Stimulated activated CD4-positive, alpha-beta T cell treated with anti-CD3 and anti-CD28 coated beads, Interleukin-4, amount 100 ng/mL, for 24 hours (primary cell): ENCODE measurements around the gene RYR2.

ENCODE experiments used
- DNase-seq: peaks from one replicate; pipeline ENCODE4 v3.0.0-alpha.2; 2020

Gene RYR2

DNA sequence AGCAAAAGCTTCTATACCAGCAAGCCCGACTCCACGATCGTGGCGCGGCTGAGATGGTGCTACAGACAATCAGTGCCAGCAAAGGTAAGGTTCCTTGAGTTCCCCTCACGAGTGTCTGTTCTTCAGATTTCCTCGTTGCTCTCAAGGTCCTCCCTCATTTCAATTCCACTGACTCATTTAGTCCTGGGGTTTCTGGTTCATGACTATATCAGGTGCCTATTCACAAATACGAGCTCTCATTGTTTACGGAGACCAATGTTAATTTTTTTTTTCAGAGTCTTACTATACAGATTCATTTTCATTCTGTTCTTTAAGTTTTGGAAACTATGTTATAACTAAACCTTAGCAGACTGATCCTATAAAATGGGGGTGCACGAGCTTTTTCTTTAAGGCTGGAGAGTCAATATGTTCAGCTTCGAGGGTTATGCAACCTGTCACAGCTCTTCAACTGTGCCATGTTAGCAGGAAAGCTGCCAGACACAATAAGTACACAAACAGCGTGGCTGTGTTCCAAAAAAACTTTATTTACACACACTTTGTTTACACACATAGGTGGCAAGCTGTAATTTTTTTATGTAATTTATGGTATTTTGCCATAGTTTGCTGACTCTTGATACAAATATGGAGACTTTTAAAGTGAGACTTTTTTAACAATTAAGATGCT, 714.5 kb downstream of the RYR2 start:
- DNase-seq: no peak

DNA sequence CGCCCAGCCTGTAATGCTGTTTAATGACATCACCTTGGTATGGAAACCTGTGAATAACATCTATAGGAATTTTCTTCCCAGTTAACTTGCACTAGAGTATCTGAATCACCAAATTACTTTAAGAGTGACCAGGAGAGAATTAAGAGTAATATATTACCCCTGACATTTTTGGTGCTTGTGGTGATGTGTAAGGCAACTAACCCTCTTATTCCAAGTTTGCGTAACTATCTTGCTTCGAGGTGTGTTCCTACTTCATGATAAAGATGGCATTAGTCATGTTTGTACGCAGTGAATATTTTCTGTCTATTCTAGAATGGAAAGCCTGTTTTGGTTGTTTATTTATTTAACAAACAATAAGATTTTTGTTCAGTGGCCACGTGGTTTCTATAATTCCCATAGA, 717.4 kb downstream of the RYR2 start:
- DNase-seq: no peak

DNA sequence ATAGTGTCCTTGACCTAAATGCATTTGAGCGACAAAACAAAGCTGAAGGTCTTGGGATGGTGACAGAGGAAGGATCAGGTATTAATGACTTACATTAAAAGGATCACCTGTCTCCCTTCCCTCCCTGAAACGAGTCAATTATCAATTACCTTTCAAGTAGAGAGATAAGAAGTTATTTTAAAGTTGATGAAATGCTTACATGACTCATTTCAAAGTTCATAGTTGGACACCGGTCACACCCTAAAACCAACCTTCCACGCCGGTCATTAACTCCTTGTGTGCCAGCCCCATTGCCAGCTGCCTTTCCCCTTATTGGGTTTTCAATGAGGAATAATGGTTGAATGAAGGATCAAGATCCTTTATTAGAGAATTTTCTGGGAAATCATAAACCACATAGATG, 719.0 kb downstream of the RYR2 start:
- no peak for DNase-seq

- no peak for DNase-seq
Measured at GRCh38 chr1:237763137-237763536, 721.2 kb downstream of the RYR2 start.

- DNase-seq: no peak
Measured at GRCh38 chr1:237763751-237764150, 721.8 kb downstream of the RYR2 start.

DNA sequence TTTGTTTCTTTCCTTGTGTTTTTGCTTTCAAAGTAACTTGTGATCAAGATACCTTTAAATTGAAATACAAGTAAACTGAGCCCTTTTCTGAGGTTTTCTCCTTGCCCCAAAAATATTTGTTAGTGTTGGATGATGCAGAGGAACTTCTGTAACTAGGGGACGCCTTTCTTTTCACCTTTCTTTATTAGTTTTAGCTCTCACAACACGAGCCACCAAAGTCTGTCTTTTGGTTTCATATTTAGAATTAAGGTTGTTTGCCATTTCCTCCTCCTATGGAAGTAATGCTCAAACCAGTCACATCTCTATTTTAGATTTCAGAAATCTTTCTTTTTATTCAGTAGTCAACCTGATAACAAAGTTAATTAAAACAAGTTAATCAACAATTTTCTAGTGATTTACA, 727.9 kb downstream of the RYR2 start:
- no peak for DNase-seq

DNA sequence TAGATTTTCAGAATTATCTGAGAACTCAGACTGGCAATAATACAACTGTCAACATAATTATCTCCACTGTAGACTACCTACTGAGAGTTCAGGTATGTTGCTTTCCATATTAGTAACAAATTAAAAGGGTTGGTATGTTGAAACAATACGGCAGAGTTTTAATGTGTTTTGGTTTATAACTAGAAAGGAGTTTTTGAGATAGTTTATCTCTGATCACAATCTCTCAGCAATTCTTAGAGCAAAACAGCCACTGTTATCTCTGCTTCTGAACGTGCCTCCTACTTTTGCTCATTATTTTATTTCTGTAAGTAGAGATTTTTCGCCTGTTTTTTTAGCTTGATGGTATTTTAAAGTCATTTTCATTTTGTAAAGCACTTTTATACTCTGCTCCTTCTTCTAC, 730.0 kb downstream of the RYR2 start:
- DNase-seq: no peak

- DNase-seq: no peak
Measured at GRCh38 chr1:237774246-237774645, 732.3 kb downstream of the RYR2 start.

DNA sequence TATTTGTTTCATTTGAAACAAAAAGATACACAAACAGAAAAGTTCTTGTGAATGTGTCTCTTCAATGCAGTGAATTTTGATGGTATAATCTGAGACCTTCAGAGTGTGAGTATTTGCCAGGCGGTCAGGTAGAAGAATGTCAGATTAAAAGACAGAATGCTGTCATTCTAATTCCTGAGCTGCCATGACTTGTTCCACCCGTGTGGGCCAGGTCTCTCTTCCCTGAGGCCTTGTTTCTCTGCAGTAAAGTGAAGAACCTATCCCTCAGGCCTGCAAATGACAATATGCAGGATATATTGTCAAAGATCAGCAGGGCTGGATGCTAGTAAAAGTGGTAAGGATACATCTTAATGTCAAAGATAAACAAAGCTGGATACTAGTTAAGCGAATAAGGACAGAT, 737.4 kb downstream of the RYR2 start:
- DNase-seq: no peak

DNA sequence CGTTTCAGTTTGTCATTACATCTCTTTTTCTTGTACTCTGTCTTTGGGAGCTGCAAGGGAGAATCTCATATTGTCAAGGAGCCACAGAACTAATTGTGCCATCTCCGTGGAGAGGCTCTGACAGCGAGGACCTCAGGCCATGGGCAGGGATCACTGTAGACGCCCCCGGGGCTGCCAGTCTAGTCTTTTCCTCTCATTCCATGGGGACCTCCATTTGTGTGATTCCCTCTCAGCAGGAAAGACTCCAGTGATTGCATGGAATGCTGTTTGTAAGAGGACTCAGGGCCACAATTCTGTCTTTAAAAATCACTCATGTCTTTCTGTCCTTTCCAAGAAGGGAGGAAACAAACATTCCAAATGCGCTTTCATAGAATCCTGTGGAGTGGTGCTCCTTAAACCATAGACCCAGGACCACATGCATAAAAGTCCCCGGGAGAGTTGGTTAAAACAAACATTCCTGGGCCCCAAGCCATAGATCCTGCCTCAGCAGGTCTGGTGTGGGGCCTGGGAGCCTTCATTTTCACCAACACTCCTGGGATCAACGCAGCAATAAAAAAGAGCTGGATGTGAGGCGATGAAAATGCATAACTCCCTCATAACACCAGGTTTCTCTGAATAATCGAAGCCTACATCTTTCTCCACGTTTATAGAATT, 744.2 kb downstream of the RYR2 start:
- DNase-seq: no peak

DNA sequence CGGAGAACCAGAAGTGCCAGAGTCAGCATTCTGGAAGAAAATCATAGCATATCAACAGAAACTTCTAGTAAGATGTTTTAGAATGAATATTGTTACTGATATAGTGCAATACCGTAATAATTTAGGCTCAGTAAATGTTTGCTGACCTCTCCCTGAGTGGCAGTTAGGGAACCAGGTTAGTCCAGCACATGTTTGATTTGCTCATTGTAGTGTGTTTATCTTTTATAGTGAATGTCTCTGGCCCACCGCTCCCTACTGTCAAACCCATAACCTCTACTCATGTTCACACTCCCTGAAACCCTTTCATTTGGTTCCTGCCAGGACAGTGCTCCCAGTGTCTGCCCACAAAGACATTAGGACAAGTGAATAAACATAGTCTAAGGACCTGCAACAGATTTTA, 746.1 kb downstream of the RYR2 start:
- no peak for DNase-seq

GRCh38 chr1:237789619-237790018, 747.6 kb downstream of the RYR2 start:
- no peak for DNase-seq

DNA sequence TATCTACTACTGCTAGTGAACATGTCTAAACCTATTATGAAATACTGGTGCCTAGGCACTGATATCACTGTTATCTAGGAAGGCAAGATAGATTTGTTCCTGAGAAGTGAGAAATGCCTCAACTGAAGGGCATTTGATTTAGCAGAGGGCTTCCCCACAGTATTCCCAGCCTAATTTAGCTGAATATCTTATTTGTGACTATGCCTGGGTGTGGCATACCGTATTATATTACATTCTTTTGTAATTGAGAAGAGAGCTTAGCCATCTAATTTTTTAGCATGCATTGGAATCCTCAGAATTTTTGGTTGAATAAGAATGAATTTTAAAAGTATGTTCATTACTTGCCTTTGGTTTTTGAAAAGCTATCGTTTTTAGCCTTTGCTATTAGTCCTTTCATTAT, 749.6 kb downstream of the RYR2 start:
- no peak for DNase-seq

DNA sequence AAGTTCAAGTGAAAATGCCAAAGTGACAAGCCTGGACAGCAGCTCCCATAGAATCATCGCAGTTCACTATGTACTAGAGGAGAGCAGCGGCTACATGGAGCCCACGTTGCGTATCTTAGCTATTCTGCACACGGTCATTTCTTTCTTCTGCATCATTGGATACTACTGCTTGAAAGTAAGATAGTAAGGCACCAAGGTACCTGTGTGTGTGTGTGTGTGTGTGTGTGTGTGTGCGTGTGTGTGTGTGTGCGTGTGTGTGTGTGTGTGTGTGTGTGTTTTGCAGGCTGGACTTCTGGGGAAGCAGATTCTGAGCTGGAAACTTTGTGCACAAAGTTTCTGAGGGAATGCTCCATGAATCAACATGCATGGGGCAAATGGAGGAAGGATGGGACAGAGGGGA, 750.2 kb downstream of the RYR2 start:
- DNase-seq: no peak

DNA sequence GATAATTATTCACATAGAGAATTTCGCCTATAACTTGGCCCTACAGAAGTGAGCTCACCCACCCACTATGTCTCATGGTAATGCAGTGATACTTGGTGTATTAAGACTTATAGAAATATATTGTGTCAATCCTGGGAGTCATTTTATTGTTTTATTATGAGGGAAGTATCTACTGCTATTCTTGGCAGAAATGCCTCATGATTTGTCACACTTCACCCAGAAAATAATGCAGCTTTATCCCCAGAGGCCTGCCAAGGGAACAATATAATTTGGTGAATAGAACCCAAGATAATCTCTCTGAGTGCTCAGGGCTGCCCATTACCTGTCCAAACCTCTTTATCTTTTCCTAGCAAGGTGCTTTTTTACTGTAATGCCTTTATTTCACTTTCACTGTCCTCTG, 750.7 kb downstream of the RYR2 start:
- DNase-seq: no peak

DNA sequence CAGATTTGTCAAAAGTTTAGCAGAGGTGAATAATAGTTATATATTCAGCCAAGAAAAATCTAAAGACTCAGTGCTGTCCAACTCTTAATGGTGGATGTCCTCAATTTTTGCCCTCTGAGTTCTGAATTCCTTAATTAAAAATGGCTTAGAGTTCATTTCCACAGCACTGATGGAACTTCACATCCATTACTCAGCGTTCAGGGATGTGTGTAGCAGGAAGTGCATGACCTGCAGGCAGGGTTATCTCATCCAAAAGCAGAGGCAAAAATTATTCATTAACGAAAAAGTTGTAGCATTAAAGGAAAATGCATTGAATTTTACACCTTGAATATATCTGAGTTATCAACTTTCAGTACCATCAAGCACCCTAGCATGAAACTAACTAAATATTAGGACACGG, 752.1 kb downstream of the RYR2 start:
- DNase-seq: no peak

GRCh38 chr1:237795558-237795957, 753.6 kb downstream of the RYR2 start:
- DNase-seq: no peak

DNA sequence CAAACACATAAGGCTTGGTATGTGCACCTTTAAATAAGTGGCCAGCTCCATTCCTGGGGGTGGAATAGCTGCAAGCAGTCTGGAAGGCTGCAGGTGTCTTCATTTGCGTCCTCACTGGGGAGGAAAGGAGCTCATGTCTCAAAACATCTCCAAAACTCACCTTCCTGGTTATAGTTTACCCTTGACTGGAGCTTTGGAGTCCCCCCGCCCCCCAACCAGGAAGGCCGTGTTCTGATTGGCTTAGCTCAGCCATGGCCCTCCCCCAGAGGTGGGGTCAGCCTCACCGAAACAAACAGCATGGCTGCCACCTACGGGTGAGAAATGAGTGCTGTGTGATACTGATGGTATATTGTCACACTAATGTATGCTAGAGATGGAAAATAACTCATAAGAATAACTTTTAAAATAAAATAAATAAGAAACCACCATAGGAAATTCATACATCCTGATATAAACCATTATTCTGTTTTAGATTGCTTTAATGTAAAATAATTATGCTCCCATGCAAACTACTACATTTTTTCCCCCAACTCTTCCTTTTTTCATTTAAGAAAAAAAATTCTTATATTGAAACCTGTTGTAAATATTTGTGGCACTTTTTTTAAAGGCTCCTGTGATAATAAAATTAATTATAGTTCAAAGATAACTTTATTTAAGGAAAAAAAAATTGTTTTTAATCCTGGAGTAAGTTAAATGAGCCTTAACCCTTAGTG, 757.9 kb downstream of the RYR2 start:
- DNase-seq: peak; percentile 18

DNA sequence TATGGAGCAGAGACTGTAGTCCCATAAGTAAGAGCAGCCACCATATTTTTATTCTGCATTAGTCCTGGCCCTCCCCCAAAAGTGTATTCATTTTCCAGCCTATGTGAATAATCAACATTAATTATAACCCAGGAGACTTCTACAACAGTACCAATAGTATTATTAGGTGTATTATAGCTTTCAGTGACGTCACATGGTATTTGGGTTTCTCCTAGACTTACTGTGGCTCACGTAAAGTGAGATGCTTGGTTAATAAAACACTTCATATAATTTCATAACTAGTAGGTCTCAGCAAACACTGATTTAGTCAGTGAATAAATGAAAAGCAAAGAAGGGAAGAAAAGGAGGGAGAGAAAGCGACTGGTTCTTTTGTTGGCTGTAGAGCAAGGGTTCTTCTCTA, 762.5 kb downstream of the RYR2 start:
- DNase-seq: no peak

DNA sequence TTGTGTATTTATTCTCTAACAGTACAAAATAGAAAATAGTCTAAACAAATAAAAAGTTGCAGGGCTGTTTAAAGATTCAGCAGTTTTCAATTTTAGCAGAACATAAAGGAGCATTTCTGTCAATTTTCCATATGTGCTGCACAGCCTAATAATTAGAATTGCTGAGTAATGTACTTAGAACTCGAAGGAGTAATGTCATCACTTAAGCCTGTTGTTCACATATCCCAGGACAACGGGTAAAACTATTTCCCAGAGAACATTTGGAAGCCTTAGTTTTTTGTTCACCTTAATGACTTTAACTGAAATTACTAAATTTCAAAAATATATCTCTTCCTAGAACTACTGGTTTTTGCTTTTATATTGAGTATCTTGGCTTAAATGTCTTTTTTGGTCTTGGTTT, 767.1 kb downstream of the RYR2 start:
- DNase-seq: no peak

- no peak for DNase-seq
Measured at GRCh38 chr1:237811633-237812032, 769.6 kb downstream of the RYR2 start.

- DNase-seq: no peak
Measured at GRCh38 chr1:237812061-237812460, 770.1 kb downstream of the RYR2 start.

DNA sequence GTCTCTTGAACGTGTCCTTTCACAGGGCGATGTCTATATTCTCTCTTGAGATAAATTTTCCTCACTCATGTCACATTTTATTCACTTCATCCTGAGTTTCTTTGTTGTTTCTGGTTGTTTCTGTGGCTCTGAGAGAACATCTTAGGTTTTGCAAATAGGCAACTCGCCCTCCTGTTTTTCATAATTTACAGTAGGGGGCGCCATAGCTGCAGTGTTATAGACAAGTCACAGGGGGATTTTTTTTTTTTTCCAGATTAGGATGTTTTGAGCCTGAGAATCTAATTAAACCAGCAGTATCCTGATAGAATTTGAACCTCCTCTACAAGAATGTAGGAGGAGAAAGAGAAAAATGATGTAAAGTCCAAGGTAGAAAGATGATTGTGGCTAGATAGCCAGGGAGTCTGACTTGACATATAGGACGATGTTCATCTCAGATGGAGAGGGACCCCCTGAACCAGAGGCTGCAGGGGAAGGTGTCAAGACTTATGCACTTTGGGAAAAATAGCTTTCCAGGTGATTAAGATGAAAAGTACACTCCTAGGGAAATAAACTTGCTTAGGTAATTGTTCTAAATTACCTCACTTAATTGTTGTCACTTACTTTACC, 772.4 kb downstream of the RYR2 start:
- DNase-seq: no peak

DNA sequence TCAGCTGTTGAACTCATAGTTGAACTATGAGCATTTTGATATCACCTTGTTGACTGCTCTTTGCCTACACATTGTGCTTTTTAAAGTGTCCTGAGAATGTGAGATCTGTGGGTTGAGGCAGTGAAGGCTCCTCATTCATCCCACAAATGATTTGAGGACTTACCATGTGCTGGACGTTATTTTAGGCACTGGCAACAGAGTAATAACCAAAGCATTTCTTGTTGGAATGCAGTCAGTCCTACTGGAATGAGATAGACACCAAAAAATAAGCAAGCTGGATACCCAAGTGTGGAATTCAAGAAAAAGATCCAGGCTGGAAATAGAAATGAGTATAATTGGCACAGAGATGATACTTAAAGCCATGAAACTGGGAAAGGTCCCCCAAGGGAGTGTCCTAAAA, 775.3 kb downstream of the RYR2 start:
- no peak for DNase-seq
